HepG2 (cell line): ENCODE measurements around the gene ATP4A.

Experiments used
- ATF6 ChIP-seq: sonication (generic); formaldehyde crosslinking; conservative IDR thresholded peaks from 2 replicates; pipeline ENCODE4 v1.4.0; 2020; ENCODE audit warnings: missing genetic modification reagents
- REL ChIP-seq: sonication (generic); formaldehyde crosslinking; conservative IDR thresholded peaks from 2 replicates; pipeline ENCODE4 v1.8.0; 2022; ENCODE audit warnings: mild to moderate bottlenecking, missing genetic modification reagents, moderate library complexity
- SRSF1 ChIP-seq: fragments of 200-400 bp; formaldehyde crosslinking; optimal IDR thresholded peaks from 2 replicates; pipeline ENCODE3; 2017; ENCODE audit warnings: mild to moderate bottlenecking, low read depth, low read length, moderate library complexity
- ZBTB34 ChIP-seq: sonication (generic); formaldehyde crosslinking; IDR thresholded peaks from 2 replicates; pipeline ENCODE4 v1.8.0; 2022; ENCODE audit warnings: mild to moderate bottlenecking, missing genetic modification reagents
- ZC3H4 ChIP-seq: sonication (generic); formaldehyde crosslinking; IDR thresholded peaks from 2 replicates; pipeline ENCODE4 v1.4.0; 2020; ENCODE audit warnings: missing genetic modification reagents, borderline replicate concordance
- ZNF275 ChIP-seq: sonication (generic); formaldehyde crosslinking; IDR thresholded peaks from 2 replicates; pipeline ENCODE4 v1.8.0; 2022; ENCODE audit warnings: missing genetic modification reagents, mild to moderate bottlenecking, inconsistent platforms, borderline replicate concordance
- ZSCAN25 ChIP-seq: sonication (generic); formaldehyde crosslinking; IDR thresholded peaks from 2 replicates; pipeline ENCODE4 v1.8.0; 2022; ENCODE audit warnings: mild to moderate bottlenecking, missing genetic modification reagents
- ZSCAN9 ChIP-seq: IDR thresholded peaks from 2 replicates; pipeline ENCODE4 v1.6.1; 2016; ENCODE audit warnings: borderline replicate concordance

- no peak for TF ChIP-seq REL (CRISPR knock-in tag)
- no peak for TF ChIP-seq ZC3H4 (CRISPR knock-in tag)
- no peak for TF ChIP-seq ZSCAN25 (CRISPR knock-in tag)
- TF ChIP-seq ZNF275 (CRISPR knock-in tag), result no peak
- TF ChIP-seq ATF6 (CRISPR knock-in tag), result no peak
- no peak for TF ChIP-seq SRSF1
- no peak for TF ChIP-seq ZSCAN9 (CRISPR knock-in tag)
- TF ChIP-seq ZBTB34 (CRISPR knock-in tag), result no peak
These were observed 60.7 kb downstream of the ATP4A start for GRCh38 chr19:35502751-35503150.
